ENCODE results near the gene GPER1.

- TF ChIP-seq CTCF (IDR thresholded peaks at IDR 0.05; ENCODE audit: extremely low read depth in 1 of 2, insufficient read depth in 1 of 2, low read depth in 1 of 2, low read length in 2 of 2) = no peak
- TF ChIP-seq FOS (IDR thresholded peaks at IDR 0.05; ENCODE audit: borderline replicate concordance, insufficient read depth, low read length) = no peak
- no peak for TF ChIP-seq MAX (IDR thresholded peaks at IDR 0.05; ENCODE audit: insufficient read depth, insufficient read length)
- TF ChIP-seq GATA2 (IDR thresholded peaks at IDR 0.05; ENCODE audit: insufficient read depth, insufficient read length, low read depth, low read length) = no peak
- no peak for TF ChIP-seq JUN (IDR thresholded peaks at IDR 0.05; ENCODE audit: borderline replicate concordance, insufficient read depth, insufficient read length, low read depth)
- TF ChIP-seq MYC (IDR thresholded peaks at IDR 0.05; ENCODE audit: low read depth, low read length) = no peak
These were observed 5.6 kb downstream of the GPER1 start for GRCh38 chr7:1093502-1093843.
